GM18519 (cell line): ENCODE measurements around the gene CADPS.

ENCODE experiments used
- ATAC-seq: cut with Tn5 transposase; IDR thresholded peaks from one replicate; pipeline ENCODE4 v1.9.1; 2021; ENCODE audit warnings: mild to moderate bottlenecking, moderate library complexity; ENCODE audit not compliant: unreplicated experiment, low FRiP score

CADPS gene

DNA sequence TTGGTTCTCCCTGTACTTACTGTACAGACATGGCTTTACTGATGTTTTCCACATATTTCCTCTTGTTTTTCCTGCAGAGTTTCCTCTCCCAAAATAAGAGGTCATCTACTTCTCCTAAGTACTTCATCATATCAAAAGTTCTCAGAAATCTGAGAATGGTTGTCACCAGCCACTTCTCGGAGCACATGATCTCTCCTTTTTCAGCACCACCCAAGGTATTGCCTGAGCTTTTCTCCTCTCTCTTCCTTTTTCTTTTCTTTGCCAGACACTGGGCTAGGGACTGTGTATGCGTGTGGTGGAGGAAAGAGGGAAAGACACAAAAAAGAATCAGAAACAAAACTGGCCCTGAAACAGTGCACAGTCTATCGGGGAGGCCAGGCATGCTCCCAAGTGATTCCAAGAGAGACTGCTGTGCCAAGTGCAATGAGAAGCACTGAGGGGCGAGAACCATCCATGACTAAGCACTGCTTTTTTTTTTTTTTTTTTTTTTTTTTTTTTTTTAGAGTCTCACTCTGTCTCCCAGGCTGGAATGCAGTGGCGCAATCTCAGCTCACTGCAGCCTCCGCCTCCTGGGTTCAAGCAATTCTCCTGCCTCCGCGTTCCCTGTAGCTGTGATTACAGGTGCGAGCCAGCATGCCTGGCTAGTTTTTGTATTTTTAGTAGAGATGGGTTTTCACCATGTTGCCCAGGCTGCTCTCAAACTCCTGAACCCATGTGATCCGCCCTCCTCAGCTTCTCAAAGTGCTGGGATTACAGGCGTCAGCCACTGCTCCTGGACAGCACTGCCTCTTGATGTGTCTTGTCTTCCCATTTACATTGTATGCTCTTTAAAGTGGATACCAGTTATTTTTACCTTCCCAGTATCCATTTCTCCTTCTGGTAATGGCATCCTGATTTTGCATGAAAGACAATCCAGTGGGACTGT is 307.9 kb downstream of the CADPS start:
- ATAC-seq, result no peak

DNA sequence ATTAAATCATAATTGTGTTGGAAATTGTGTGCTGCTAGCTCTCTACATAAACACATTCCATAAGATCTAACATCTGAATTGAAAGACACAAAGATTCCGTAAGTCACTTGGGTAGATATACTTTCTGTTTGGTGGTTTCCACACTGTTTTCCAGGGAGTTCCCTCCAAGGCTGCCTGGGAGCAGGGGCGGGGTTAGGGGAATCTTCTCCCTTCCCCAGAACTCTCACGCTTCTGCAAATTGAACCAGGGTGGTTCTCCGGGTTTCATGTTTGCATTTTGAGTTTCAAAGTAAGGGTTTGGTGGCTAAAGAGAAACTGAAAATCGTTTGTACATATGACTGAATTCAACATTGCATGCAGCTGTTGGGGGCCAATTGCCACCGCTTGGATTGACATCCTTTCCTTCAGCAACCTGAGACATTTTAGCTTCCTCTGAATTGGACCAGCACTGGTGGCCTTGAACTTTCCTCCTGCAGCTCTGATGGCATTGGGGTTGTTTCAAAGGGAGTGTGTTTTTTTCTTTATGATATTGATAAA is 309.1 kb downstream of the CADPS start:
- ATAC-seq, result no peak

DNA sequence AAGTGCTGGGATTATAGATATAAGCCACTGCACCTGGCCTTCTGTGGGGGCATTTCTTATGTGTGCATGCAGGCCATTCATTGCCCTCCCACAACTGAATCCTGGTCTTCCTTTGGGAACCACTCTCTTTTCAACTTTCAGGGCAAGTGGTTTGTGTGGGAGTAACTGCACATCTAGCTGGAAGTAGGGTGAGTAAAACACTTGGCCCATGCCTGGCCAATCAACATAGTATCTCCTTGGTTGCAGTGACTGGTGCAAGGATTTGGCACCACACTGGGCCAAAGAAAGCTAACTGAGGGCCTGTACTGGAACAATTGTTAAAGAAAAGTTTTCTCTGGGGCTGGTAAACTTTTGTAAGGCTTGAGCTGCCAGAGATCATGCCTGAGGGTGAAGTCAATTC is 312.6 kb downstream of the CADPS start:
- ATAC-seq, result no peak

DNA sequence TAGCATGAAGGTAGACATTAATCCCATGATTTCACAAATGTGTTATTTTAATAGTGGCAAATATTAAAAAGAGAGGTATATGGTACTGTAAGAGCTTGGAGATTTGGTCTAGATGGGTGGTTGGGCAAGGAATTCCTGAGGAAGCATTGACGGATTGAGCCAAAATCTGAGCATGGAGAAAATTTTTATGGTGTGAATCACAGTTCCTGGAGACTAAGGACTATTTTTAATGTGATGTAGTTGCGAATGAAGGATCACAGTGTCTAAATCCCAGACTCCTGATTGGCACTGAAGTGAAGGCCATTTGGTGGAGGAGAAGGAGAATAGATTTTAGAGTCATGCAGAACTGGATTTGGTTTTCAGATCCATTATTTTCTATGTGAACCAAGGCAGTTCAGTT is 313.2 kb downstream of the CADPS start:
- no peak for ATAC-seq

DNA sequence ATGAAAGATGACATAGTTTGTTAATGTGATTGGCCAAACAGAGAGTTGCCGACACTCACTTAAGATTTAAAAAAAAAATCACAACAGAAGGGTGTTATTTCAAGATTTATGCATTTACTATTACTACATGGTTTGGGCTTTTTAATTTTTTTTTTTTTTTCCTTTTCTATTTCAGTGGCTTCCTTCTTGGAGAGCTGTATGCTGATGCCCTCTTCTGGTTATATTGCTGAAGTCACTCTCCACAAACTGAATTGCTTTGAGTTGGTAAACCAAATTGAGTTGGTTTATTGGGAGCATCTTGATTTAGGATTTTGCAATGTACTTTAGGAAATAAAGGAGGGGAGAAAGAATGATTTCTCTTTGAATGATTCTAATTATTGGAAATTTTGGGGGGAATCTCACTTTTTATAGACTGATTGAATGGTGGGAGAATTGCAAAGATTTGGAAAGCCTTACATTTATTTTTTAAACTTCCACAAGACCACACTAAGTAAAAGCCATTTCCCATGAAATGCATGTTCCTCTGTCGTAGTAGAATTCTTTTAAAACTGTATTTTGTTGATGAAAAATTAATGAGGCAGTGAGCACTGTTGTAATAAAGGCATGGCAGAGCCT is 315.3 kb downstream of the CADPS start:
- ATAC-seq, result no peak

DNA sequence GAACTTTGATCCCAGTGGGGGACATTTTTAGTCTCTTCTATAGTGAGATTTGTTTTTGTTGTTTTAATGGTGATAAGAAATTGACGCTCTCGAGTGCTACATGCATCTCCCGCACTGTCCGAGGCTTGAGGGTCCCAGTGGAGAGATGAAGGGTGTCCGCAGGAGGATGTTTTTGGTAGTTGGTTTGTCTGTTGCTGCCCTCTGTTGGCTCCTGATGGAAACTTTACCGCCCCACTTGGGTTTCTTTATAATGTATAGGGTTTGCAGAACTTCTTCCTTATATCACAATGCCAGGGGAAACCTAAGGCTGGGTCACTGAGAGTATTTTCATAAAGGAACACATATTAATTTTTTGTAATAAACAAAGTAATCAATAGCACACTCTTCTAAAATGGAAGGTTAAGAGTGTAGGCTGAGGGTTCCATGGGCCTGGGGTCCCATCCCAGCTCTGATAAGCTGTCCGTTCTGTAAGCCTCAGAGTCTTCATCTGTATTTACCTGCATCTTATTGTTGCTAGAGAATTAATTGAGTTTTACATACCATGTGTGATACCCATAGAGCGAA is 316.6 kb downstream of the CADPS start:
- ATAC-seq, result no peak

DNA sequence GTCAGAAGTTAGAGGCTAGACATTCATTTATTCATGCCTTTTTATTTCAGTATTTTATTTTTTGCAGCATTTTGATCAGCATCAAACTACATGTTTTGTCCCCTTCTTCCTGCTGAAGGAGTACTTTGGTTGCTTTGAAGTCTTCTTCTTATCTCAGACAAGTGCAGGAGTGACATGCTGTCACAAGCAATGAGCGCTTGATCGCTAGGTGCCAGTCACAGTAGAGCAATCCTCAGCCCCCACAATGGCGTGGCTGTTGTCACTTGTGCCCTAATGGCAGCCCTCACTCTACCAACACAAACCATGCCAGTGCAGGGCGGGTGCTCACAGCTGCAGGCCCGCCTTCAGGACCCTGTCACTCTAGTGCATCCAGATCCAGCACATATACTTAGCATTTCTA is 317.2 kb downstream of the CADPS start:
- ATAC-seq, result no peak

DNA sequence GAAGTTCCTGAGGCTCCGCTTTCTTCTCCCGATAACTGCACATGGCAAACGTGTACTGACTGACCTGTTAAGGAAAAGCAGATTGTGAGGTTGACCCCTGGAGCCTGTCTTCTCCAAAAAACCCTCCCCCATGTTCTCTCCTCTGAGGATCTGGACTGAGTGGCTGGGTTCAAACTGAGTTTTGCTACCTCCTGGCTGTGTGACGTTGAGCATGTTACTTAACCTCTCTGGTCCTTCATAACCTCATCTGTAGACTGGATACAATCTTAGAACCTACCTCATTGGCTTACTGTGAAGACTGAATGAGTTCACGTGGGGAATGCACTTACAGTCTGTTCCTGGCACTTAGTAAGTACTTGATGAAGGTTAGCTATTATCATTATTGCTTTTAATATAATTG is 317.8 kb downstream of the CADPS start:
- ATAC-seq, result no peak

DNA sequence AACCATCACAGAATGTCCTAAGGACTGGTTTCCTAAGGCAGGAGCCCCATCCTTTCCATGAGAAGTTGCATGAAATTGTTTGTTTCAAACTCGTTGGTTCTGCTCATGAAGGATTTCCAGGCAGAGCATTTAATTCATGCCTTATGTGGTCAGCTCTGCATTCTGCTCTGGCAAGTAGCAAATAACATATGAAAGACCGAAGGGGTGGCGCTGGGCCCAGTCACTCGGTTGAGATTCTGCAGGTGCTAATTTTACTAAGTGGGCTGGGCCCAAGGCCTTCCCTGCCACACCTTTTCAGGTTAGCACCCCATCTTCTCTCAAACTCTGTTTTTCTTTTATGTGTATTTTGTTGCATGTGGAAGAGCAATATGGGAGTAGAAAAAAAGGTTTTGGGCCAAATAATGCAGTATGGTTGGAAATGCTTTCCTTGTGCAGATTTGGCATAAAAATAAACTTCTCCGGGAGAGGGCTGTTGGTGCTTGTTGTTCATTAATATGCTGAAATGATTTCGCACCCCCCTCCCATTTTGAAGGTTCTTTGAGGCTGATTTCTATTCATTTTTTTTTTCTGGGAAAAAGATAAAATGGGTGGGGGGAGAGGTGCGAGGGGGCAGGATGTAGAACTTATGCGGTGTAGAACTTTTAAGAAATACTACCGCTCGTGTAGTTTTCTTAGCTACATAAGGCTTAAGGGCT is 318.9 kb downstream of the CADPS start:
- ATAC-seq, result no peak

DNA sequence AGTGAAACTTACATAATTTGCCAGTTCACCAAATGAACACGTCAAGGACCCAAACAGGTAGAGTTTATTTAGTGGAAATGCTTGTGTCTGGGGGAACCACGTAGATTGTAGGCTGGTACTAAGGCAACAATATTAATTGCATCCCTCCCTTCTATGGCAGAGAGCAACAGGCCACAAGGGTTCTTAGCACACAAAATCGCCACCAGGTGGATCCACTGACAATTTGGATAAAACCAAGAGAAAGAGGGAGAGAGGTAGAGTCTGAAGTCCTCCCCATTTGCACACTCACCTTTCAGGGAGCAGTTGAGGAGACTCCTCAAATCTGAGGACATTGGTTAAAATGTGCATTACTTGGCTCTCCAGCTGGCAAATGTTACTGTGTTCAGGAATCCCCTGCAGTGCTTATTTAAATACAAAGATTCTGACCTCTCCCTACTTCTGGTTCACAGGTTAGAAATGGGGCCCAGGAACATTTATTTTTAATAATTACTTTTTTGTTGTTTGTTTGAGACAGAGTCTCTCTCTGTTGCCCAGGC is 320.9 kb downstream of the CADPS start:
- no peak for ATAC-seq

DNA sequence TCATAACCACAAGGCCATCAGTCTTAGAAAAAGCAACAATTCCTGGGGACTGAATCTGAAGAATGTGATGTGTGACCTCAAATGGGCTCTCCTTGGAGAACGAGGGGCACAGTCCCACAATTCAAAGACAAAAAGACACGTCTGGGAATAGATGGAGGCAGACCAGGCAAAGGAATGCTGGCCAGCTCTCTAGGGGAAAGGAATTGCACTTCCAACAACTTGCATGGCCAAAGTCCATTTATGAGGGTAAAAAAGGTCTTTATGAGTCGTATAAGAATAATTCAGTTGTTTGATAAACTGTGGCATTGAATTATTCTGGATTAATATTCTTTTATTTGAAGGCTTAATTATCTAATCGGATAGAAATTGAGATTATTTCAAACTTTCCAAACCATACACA is 321.4 kb downstream of the CADPS start:
- ATAC-seq, result no peak

DNA sequence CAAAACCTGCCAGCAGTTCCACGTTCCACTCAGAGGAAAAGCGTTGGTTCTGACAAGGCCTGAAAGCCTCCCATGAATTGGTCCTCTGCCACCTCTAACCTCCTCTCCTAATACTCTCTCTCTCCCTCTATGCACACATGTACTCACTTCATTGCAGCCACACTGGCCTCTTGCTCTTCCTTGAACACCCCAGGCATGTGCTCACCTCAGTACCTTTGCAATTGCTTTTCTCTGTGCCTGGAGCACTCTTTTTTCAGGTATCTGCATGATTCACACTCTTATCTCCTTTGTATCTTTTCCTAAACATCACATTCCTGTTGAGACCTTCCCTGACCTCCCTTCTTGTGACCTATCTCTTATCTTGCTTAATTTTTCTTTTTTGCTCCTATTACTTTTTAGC is 323.7 kb downstream of the CADPS start:
- no peak for ATAC-seq

DNA sequence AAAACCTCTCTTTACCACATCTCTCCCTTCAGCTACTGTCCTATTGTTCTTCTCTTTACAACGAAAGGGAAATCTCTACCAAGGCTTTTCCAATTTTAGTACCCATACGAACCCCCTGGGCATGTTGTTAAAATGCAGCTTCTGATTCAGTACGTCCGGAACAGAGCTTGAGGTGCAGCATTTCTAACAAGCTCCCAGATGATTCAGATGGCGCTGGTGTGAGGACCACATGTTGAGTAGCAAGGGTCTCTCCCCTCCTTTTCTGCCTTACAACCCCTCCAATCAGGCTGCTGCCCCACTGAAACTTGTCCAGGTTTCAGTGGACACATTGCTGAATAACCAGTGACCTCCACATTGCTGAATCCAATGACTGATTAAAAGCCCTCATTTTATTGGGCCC is 324.8 kb downstream of the CADPS start:
- ATAC-seq, result no peak

DNA sequence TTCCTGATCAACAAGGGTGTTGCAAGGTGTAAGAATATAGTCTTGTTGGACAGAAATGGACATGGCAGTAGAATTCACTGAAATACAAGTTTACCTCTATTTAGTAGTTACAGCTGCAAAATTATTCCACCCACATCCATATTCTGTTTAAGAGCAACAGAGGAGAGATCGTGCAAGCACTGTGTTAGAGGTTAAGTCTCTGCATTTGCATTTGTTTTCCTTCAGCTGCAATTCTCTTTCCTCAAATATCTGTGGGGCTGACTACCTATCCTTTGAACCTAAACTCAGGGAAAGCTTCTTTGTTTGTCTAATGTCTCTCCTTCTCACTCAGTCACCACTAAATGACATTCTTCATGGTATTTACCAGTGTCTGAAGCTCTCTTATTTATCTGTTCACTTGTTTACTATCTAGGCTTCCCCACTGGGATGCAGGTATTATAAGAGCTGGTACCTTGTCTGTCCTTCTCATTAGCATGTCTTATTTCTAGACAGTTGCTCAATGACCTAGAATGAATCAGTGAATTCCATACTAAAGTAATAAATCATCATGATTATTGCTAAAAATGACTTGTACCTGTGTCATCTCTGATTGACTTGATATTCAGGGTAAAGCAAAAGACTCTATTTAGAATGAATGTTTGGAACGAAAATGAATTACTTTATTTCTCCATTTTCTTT is 326.5 kb downstream of the CADPS start:
- ATAC-seq, result no peak

DNA sequence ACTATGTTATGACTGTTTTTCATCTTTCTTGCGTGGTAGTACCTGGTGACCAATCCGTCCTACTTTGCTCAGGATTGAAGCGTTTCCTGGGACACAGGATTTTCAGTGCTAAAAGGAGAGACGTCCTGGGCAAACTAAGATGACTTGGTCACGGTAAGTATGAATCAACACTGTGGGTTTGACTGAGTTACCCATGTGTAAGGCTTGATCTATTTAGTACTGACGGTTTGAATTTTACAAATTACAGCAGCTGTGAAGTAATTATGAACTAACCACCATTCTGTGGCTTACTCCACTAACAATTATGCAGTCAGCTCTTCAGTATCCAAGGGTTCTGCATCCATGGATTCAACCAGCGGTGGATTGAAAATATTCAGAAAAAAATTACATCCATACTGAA is 328.9 kb downstream of the CADPS start:
- no peak for ATAC-seq

DNA sequence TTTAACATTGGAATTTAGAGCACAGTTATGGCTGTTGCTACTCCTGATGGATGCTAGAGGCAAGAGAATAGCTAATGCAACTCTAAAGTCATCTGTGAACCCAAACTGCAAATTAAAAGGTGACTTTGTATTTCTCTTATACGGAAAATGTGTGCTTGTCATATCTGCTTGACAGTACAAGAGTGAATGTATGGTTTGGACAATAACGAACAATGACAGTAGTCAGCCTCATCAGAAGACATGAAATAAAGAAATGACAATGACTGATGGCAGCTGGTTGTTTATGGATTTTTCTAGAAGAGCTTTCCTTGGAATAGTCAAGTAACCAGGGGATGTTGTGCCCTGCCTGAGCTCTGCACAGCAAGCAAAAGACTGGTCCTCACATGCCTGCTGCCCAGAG is 333.0 kb downstream of the CADPS start:
- ATAC-seq, result no peak

DNA sequence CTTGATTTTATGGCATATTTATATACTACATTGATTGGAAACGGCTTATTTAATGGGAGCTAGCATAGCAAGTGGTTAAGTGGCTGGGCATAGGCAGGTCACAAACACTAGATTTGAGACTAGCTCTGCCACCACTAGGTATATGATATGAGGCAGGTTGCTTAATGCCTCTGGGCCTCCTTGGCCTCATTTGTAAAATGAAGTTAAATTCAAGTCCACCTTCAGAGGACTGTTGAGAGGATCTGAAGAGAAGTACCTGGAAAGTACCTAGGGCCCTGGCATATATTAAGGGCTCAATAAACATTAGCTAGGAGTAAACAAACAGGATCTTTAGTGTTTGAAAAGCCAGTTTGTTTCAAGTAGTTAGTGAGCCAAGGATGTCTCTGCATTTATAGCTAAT is 335.5 kb downstream of the CADPS start:
- no peak for ATAC-seq

DNA sequence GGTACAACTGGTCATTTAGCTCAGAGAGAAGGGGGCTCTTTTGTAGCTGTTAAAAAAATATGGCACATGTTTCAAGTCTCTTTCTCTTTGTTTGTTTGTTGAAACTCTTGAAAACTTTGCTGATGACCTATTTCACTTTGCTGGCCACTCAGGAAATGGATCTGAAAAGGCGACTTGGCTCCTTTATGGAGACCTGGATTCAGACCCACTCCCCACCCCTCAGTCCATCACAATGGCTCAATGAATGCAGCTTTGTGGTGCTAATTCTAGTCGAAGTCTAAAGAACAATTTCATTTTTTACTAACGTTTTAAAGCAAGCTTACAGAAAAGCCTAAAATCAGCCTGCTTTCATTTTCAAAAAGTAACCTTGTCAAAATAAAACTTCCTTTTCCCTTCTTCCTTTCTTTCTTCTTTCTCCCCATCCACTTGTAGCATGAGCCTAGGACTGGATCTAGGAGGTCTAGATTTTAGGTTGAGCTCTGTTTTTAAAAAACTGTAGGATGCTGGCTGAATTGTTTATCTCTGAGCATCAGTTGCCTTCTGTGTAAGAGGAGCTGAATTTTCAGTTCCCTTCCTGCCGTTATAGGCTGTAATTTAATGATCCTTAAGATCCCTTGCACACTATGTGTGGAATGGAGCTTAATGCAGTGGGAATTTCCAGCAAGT is 336.4 kb downstream of the CADPS start:
- ATAC-seq, result no peak

DNA sequence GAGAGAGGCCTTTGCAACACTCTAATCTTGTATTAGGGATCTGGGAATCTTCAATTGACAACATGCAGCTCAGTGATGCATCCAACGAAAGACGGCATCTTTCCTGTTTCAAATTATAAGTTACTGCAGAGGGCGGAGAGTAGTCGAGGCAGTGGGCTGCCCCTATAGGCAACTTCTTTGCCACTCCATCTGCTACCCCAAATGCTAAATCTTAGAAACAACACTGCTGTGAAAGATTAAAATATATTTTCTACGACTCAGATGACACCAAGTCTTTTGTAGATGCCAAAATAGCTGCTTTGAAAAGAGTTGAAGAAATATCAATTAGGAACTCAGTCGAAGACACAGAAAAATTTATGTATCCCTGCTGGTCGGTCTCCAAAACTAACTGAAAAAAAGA is 340.9 kb downstream of the CADPS start:
- ATAC-seq, result no peak

DNA sequence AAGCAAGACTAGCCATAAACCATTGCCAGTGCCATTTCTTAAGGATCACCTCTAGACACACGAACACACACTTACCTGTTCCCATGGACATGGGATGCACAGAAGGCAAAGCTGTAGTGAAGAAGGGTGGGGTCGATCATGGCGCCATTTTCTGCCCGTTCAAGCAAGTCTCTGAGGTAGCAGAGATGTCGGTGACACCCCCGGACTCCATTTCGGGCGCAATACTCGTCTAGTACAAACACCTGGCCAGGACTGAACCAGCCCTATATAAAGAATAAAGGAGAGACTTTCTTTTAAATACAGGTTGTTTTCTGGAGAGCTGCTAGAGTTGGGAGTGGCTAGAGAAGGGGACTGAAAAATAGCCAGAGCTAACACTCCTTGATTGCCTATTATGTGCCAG is 342.4 kb downstream of the CADPS start:
- no peak for ATAC-seq
